ENCODE data around the gene SYT8.

The SYT8 gene

GRCh38 chr11:1846453-1846932 lies 11.7 kb downstream of the SYT8 start:
- DNase-seq: no peak

GRCh38 chr11:1847006-1847735 lies 12.4 kb downstream of the SYT8 start:
- DNase-seq: no peak

DNA sequence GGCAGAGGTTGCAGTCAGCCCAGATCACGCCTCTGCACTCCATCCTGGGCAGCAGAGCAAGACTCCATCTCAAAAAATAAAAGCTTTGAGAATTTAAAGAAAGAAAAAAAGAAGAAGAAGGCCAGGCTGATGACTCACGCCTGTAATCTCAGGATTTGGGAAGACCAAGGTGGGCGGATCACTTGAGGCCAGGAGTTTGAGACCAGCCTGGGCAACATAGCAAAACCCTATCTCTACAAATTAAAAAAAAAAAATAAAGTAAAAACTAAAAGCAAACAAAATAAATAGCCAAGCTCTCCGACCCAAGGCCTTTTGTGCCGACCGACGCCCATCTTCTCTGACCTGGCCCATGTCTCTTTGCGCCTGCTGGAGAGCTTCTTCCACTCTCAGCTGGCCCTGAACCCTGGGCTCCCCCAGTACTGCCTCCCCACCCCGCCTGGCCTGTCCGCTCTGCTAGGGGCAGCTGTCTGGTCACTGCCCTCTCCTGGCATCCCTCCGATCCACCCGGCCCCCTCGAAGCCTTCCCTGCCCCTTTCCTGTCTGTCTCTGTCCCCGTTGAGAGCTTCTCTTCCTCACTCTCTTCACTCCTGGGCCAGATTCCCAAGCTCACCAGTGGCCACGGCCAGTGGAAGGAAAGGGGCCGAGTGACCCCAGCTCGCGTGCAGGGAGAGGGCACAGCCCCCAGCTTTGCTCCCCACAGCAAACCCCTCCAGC lies 13.3 kb downstream of the SYT8 start:
- DNase-seq: no peak

DNA sequence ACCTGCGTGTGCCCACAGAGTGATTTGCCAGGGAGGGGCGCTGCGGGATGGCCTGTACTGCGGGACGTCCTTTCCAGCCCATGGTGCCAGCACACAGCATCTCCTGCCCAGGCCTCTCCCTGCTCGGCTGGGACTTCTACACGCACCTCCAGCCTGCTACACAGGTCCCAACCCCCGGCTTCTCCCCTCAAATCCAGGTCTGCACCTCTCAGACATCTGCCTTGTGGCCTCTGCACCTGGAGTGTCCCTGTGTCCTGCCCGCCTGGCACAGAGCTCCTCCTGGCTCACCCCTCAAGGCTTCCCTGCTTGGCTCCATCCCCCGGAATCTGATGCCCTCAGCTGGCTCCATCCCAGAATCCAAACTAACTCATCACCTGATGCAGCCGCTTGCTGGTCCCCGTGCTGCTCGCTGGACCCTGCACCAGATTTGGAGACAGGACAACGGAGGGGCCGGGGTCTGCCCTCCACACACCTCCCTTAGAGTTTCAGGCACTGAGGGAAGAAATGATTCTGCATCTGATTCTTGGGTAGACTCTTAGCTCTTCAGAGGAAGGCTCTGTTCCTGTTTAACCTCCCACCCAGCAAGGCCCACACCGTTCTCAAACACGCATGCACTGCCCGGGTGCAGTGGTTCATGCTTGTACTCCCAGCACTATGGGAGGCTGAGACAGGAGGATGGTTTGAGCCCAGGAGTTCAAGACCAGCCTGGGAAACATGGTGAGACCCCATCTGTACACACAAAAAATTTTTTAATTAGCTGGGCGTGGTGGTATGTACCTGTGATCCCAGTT lies 14.0 kb downstream of the SYT8 start:
- DNase-seq: no peak

DNA sequence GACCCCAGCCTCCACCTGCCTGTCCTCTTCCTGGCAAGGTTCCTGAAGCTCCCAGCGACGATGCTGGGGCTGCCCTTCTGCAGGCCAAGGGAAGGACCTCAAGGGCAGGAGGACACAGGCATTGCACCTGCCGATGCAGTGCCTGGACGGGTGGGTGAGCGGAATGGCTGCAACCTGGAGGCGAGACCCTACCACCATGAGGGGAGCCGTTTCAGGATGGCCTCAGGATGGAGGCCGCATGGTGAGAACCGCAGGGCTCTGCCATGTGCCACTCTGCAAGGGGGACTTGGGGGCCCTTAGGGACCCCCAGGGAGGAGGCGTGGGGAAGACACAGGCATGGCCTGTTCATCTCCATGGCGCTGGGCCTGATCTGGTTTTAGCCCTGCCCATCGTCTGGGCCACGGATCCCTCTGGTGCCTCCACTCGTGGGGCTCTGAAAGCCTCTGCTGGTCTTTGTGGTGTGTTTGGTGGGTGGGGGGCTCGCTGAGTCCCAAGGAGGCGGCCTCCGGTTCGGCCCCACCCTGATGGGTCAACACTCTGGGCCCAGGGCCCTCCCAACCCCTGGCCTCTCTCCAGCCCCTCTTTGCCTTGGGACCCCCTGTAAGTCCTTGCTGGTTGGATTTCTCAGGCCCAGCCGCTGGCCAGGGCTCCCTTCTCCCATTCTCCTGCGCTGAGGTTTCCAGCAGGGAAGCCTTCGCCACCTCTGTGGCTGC lies 16.8 kb downstream of the SYT8 start:
- DNase-seq: no peak

- DNase-seq: no peak
Measured at GRCh38 chr11:1852271-1852876, 17.6 kb downstream of the SYT8 start.

DNA sequence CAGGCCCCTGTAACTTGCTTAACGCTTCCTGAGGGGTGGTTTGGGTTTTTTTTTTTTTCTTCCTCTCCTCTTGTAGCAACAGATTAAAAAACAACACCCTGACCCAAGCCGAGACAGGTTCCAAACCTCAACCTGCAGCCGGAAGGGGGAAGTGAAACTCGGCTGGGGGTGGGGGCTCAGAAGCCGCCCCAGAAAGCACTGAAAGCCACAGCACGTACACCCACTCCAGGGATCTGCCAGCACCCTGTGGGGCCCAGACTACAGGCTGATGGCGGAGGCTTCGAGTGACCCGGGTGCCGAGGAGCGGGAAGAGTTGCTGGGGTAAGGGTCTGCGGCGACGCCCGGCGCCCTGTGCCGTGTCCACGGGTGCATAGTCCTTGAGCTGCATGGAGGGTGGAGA lies 18.1 kb downstream of the SYT8 start, which contains the start of gene LSP1:
LSP1 (plus strand) TSS at position 208 of the 400 bp plus-strand sequence; CDS start at position 269, 61 bp downstream.
- DNase-seq: peak; percentile 36 to 42

DNA sequence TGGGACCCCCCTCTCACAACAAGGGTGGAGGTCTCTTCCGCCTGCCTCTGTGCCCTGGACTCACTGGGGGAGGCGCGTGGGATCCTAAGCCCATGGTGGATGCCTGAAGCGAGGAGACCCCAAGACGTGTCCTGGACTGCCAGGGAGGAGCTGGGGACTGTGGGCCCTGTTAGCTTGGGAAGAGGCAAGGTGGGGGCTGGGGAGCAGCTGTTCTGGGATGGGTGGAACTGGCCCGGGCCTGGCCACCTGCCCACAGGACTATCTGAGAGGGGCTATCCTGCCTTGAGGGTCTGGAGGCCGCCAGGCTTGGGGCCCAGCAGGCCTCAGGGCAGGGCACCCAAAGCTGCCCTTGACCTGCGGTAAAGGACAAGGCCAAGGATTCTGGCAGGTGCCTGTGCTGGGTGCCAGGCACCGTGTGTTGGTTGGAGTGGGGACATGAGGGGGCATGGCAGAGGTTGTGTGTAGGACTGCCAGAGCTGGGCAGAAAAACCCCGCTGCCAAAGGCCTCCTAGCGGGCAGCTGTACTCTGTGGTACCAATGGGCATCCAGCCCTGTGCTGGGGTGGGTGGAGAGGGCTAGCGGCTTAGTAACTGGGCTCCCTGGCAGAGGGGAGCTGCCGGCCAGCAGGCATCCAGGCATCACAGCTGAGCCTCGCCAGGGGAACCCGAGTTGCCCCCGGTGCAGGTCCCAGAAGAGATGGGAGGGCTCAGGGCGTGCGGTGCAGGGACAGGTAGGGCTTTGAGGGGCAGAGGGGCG lies 18.8 kb downstream of the SYT8 start:
- DNase-seq: no peak

DNA sequence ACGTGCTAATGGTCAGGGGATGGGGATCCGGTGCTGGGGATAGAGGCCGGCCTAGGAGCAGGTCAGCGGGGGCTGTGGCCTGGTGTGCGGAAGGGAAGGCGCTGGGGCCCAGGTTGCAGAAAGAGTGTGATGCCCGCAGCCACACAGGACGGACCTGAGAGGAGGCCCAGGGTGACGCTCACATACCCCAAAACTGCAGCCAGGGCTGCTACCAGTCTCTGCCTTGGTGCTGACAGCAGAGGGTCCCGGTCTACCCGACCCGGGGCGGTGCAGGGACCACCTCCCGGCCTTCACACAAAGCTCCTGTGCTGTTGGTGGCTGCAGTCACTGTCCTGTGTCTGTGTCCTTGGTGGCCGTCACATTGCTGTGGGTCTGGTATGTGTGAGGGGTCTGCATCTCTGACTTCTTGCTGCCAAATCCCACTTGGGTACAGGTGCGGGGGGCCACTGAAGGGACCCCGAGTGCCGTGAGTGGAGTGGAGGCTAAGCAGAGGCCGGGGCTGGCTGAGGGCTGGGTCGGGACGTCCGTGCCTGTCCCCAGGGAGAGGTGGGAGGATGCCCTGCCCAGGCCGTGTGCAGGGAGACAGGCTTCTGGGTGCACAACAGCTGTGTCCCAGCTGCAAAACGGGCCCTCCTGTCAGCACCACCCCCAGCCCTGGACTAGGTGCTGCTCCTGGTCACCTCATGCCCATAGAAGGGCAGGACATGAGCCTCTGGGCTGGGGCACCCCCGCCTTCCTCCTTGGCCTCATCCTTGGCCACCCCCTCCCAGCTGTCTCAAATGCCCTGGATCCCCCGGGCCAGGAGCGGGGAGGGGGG lies 19.6 kb downstream of the SYT8 start:
- no peak for DNase-seq

- DNase-seq: no peak
Measured at GRCh38 chr11:1854949-1855885, 20.4 kb downstream of the SYT8 start.

GRCh38 chr11:1855886-1856265 lies 21.1 kb downstream of the SYT8 start:
- no peak for DNase-seq

GRCh38 chr11:1856306-1857005 lies 21.7 kb downstream of the SYT8 start:
- DNase-seq: no peak

- DNase-seq: no peak
Measured at GRCh38 chr11:1857064-1857463, 22.3 kb downstream of the SYT8 start.

DNA sequence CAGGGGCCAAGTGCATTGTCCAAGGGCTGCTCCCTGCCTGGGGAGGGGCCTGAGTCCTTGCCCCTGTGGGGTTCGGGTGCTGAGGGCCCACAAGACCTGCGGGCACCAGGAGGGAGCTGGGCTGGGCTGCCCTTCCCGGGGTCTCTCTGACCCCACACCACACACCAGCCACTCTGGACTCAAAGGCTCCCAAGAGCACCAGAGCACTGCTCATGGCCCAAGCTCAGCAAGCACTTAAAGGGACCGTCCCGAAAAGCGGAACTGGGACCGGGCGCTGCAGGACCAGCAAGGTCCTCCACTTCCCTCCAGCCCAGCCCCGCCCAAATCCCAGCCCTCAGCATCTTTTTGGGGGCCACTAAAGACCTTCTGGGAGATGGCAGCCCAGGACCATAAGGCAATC lies 23.4 kb downstream of the SYT8 start:
- no peak for DNase-seq

GRCh38 chr11:1858576-1858975 lies 23.8 kb downstream of the SYT8 start:
- no peak for DNase-seq

- DNase-seq: no peak
Measured at GRCh38 chr11:1859004-1859403, 24.2 kb downstream of the SYT8 start.

GRCh38 chr11:1860108-1860507 lies 25.3 kb downstream of the SYT8 start:
- no peak for DNase-seq

DNA sequence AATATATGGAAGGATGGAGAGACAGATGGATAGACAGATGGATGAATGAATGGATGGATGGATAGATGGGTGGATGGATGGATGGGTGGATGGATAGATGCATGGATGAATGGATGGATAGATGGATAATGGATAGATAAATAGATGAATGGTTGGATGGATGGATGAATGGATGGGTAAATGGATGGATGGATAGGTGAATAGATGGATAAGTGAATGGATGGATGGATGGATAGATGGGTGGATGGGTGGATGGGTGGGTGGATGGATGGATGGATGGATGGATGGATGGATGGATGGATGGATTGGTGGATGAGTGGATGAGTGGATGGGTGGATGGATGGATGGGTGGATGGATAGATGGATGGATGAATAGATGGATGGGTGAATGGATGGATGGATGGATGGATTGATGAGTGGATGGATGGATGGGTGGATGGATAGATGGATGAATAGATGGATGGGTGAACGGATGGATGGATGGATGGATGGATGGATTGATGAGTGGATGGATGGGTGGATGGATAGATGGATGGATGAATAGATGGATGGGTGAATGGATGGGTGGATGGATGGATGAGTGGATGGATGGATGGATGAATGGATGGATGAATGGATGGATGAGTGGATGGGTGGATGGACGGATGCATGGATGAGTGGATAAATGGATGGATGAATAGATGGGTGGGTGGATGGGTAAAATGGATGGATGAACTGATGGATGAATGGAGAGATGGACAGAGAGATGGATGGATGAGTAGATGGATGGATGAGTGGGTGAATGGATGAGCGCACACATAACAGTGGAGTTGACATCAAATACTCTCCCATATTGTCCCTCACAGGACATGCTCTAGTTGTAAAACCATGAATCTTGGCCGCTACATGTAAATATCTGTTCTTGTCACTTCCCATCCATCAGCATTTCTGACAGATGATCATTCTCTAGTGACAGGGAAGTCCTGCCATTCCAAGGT lies 26.9 kb downstream of the SYT8 start:
- no peak for DNase-seq

All from bone marrow (tissue), 2 donors.